IPS-18c (cell line): Measurements from ENCODE around the gene SPPL3.

ENCODE experiments used
- H3K4me3 ChIP-seq: 2 replicates; pipeline ENCODE4 v1.7.0; 2013; ENCODE audit warnings: low read depth, mild to moderate bottlenecking, low read length, moderate library complexity; ENCODE audit not compliant: insufficient read depth
- H3K9me3 ChIP-seq: one replicate; pipeline ENCODE4 v1.6.1; 2013; ENCODE audit warnings: mild to moderate bottlenecking, low read length, moderate library complexity; ENCODE audit not compliant: control insufficient read depth, insufficient read depth

The SPPL3 gene

GRCh38 chr12:120887253-120888043 is 16.7 kb downstream of the SPPL3 start:
- H3K4me3 ChIP-seq: no peak overlapping the region
- H3K9me3 ChIP-seq: no peaks in the 10 kb centered on the region

GRCh38 chr12:120886199-120887018 is 17.7 kb downstream of the SPPL3 start:
- Histone ChIP-seq H3K4me3 (no peak overlapping the region), H3K9me3 (no peaks in the 10 kb centered on the region)

GRCh38 chr12:120885521-120885920 is 18.6 kb downstream of the SPPL3 start:
- no peaks in the 10 kb centered on the region for H3K9me3 ChIP-seq
- H3K4me3 ChIP-seq: no peak overlapping the region

- H3K4me3 ChIP-seq: no peak overlapping the region
- no peaks in the 10 kb centered on the region for H3K9me3 ChIP-seq
These were observed 19.5 kb downstream of the SPPL3 start for GRCh38 chr12:120884644-120885043.

- no peak overlapping the region for H3K4me3 ChIP-seq
- H3K9me3 ChIP-seq: no peaks in the 10 kb centered on the region
These were observed 22.1 kb downstream of the SPPL3 start for GRCh38 chr12:120882055-120882555.

- Histone ChIP-seq H3K4me3 (no peak overlapping the region), H3K9me3 (no peaks in the 10 kb centered on the region)
These were observed 24.3 kb downstream of the SPPL3 start for GRCh38 chr12:120879718-120880300.

GRCh38 chr12:120879102-120879501 is 25.1 kb downstream of the SPPL3 start:
- H3K4me3 ChIP-seq: no peak overlapping the region
- no peaks in the 10 kb centered on the region for H3K9me3 ChIP-seq

GRCh38 chr12:120874547-120875245 is 29.5 kb downstream of the SPPL3 start:
- Histone ChIP-seq H3K4me3 (no peak overlapping the region), H3K9me3 (no peaks in the 10 kb centered on the region)

- H3K9me3 ChIP-seq: no peaks in the 10 kb centered on the region
- H3K4me3 ChIP-seq: no peak overlapping the region
These were observed 30.9 kb downstream of the SPPL3 start for GRCh38 chr12:120873226-120873625.

GRCh38 chr12:120872487-120872886 is 31.7 kb downstream of the SPPL3 start:
- Histone ChIP-seq H3K9me3 (no peaks in the 10 kb centered on the region), H3K4me3 (no peak overlapping the region)

GRCh38 chr12:120870415-120870814 is 33.7 kb downstream of the SPPL3 start:
- no peak overlapping the region for H3K4me3 ChIP-seq

GRCh38 chr12:120869376-120869775 is 34.8 kb downstream of the SPPL3 start:
- no peaks in the 10 kb centered on the region for H3K9me3 ChIP-seq
- H3K4me3 ChIP-seq: no peak overlapping the region

More at GRCh38 chr12:120870415-120870814, 33.7 kb downstream of the SPPL3 start:
- H3K9me3 ChIP-seq: no peaks in the 10 kb centered on the region

GRCh38 chr12:120866108-120866507 is 38.0 kb downstream of the SPPL3 start:
- H3K4me3 ChIP-seq: no peak overlapping the region
- H3K9me3 ChIP-seq: no peaks in the 10 kb centered on the region

GRCh38 chr12:120865098-120865497 is 39.1 kb downstream of the SPPL3 start:
- Histone ChIP-seq H3K4me3 (no peak overlapping the region), H3K9me3 (no peaks in the 10 kb centered on the region)

GRCh38 chr12:120862664-120863063 is 41.5 kb downstream of the SPPL3 start:
- Histone ChIP-seq H3K9me3 (no peaks in the 10 kb centered on the region), H3K4me3 (no peak overlapping the region)

GRCh38 chr12:120861074-120861795 is 42.9 kb downstream of the SPPL3 start:
- Histone ChIP-seq H3K4me3 (no peak overlapping the region), H3K9me3 (no peaks in the 10 kb centered on the region)
